ENCODE results near the gene RAPGEF5.

DNA sequence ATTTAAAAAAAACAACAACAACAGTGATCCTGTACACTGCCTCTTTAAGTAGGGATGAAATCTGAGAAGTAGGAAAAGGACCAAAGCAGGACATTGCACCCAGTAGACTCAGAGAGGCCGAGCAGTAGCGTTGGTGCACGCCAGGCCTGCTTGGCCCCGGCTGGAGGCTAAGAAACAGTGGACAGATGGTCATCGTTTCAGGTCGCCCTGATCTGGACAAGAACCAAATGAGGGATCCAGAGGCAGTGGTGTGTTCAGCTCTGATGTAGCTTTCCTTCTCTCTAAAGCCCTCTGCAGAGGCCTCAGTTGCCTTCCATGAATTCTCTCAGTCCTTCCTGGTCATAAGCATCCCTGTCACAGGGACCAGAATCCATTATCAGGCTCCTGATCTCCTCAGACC is 269.1 kb downstream of the RAPGEF5 start:
- TF ChIP-seq, protein P1, sequence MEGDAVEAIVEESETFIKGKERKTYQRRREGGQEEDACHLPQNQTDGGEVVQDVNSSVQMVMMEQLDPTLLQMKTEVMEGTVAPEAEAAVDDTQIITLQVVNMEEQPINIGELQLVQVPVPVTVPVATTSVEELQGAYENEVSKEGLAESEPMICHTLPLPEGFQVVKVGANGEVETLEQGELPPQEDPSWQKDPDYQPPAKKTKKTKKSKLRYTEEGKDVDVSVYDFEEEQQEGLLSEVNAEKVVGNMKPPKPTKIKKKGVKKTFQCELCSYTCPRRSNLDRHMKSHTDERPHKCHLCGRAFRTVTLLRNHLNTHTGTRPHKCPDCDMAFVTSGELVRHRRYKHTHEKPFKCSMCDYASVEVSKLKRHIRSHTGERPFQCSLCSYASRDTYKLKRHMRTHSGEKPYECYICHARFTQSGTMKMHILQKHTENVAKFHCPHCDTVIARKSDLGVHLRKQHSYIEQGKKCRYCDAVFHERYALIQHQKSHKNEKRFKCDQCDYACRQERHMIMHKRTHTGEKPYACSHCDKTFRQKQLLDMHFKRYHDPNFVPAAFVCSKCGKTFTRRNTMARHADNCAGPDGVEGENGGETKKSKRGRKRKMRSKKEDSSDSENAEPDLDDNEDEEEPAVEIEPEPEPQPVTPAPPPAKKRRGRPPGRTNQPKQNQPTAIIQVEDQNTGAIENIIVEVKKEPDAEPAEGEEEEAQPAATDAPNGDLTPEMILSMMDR (IDR thresholded peaks at IDR 0.05) = no peak
- TF ChIP-seq EP300 (IDR thresholded peaks at IDR 0.05) = no peak
